Measurements from ENCODE around the gene ACAA2. TPM values are rescaled to one million over a fixed set of nuclear protein-coding genes. Genes with fewer than 3 reads are reported as not detected.
"Not testable (repeated sequence)": the region's sequence is repeated elsewhere in the genome, so short reads cannot be mapped to it uniquely, and the experiment has no call there.

ACAA2 gene
- total RNA-seq, 2 experiments from 2014 or later, result 5.7 to 6.2 TPM

- Histone ChIP-seq H3K36me3 (ENCODE audit: insufficient read depth, low read length) (peaks cover 39% of the 10 kb centered on the region), H3K27me3 (ENCODE audit: control insufficient read depth in 1 of 2, insufficient read depth in 2 of 2, low read length in 2 of 2) (no peaks in the 10 kb centered on the region), H3K4me3 (ENCODE audit: low read length) (no peak overlapping the region), H3K4me1 (ENCODE audit: insufficient read depth, low read length) (no peaks in the 10 kb centered on the region), H3K27ac (ENCODE audit: low read depth in 1 of 2, low read length in 2 of 2) (no peak overlapping the region), H3K9me3 (ENCODE audit: control insufficient read depth in 1 of 2, insufficient read depth in 1 of 2, low read length in 2 of 2) (no peaks in the 10 kb centered on the region)
- TF ChIP-seq CTCF (IDR thresholded peaks at IDR 0.05), result no peak
- Mint-ChIP-seq H3K9me3 (no peaks in the 10 kb centered on the region), H3K27me3 (no peaks in the 10 kb centered on the region), H3K27ac (no peak overlapping the region), H3K4me1 (ENCODE audit: low read depth) (no peaks in the 10 kb centered on the region), H3K4me3 (no peak overlapping the region), H3K36me3 (ENCODE audit: low read depth) (peaks cover 67% of the 10 kb centered on the region)
- DNase-seq, result no peak
- POLR2A ChIA-PET, result no interaction called here
- ATAC-seq (ENCODE audit: poor library complexity), result no peak
- CTCF ChIA-PET, result no interaction called here
- intact Hi-C loops (cut with DNase I, micrococcal nuclease), result loop anchor here in 1 of 2 experiments (5.0 kb wide), 1 partner anchor 44 kb away; no protein-coding TSS in a partner anchor
Observed at GRCh38 chr18:49798001-49798400, 15.3 kb downstream of the ACAA2 start.

GRCh38 chr18:49795612-49796552 is 17.5 kb downstream of the ACAA2 start:
- intact Hi-C loops (cut with DNase I, micrococcal nuclease), result loop anchor here in 1 of 2 experiments (5.0 kb wide), 1 partner anchor 46 kb away; no protein-coding TSS in a partner anchor
- Mint-ChIP-seq H3K36me3 (ENCODE audit: low read depth) (peaks cover 75% of the 10 kb centered on the region), H3K27ac (no peak overlapping the region), H3K4me1 (ENCODE audit: low read depth) (no peaks in the 10 kb centered on the region), H3K9me3 (no peaks in the 10 kb centered on the region), H3K4me3 (no peak overlapping the region), H3K27me3 (no peaks in the 10 kb centered on the region)
- DNase-seq (no peak), ATAC-seq (ENCODE audit: poor library complexity) (no peak)
- Histone ChIP-seq H3K27ac (ENCODE audit: low read depth in 1 of 2, low read length in 2 of 2) (no peak overlapping the region), H3K27me3 (ENCODE audit: control insufficient read depth in 1 of 2, insufficient read depth in 2 of 2, low read length in 2 of 2) (no peaks in the 10 kb centered on the region), H3K36me3 (ENCODE audit: insufficient read depth, low read length) (peaks cover 46% of the 10 kb centered on the region), H3K4me3 (ENCODE audit: low read length) (no peak overlapping the region), H3K9me3 (ENCODE audit: control insufficient read depth in 1 of 2, insufficient read depth in 1 of 2, low read length in 2 of 2) (no peaks in the 10 kb centered on the region), H3K4me1 (ENCODE audit: insufficient read depth, low read length) (no peaks in the 10 kb centered on the region)
- POLR2A ChIA-PET, result interaction anchor here (0.7 kb wide), 1 partner anchor 24 kb away, joined by 3 read pairs; no protein-coding TSS in a partner anchor
- CTCF ChIA-PET, result no interaction called here
- no peak for TF ChIP-seq CTCF (IDR thresholded peaks at IDR 0.05)

DNA sequence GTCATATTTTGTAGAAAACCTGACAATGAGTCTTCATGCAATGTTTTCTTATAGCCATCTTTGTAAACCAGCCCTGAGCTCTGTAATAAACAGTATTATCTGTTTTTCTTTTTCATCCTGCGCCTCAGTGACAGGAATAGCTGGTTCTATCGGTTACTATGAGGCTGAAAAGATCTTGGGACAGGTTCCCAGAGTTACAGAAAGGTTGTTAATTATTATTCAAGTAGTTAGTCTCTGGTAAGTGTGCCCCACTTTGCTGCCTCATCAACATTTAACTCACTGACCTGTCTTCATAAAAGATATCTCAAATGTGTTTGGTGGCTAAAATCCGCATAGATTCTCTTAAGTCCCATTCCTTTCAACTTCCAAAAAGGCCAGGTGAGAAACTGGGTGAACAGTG is 18.6 kb downstream of the ACAA2 start:
- H3K4me1 Mint-ChIP-seq (ENCODE audit: low read depth), result peaks cover 4% of the 10 kb centered on the region
- H3K27ac Mint-ChIP-seq, result no peak overlapping the region
- no peak for TF ChIP-seq CTCF (IDR thresholded peaks at IDR 0.05)
- DNase-seq, result no peak
- CTCF ChIA-PET, result no interaction called here
- H3K4me1 ChIP-seq (ENCODE audit: insufficient read depth, low read length), result no peaks in the 10 kb centered on the region
- ATAC-seq (ENCODE audit: poor library complexity), result no peak
- no peaks in the 10 kb centered on the region for H3K9me3 ChIP-seq (ENCODE audit: control insufficient read depth in 1 of 2, insufficient read depth in 1 of 2, low read length in 2 of 2)
- H3K27me3 Mint-ChIP-seq, result no peaks in the 10 kb centered on the region
- H3K36me3 ChIP-seq (ENCODE audit: insufficient read depth, low read length), result peaks cover 51% of the 10 kb centered on the region
- no peaks in the 10 kb centered on the region for H3K9me3 Mint-ChIP-seq
- no peak overlapping the region for H3K27ac ChIP-seq (ENCODE audit: low read depth in 1 of 2, low read length in 2 of 2)
- POLR2A ChIA-PET, result no interaction called here
- no peak overlapping the region for H3K4me3 ChIP-seq (ENCODE audit: low read length)
- H3K36me3 Mint-ChIP-seq (ENCODE audit: low read depth), result peaks cover 79% of the 10 kb centered on the region
- H3K27me3 ChIP-seq (ENCODE audit: control insufficient read depth in 1 of 2, insufficient read depth in 2 of 2, low read length in 2 of 2), result no peaks in the 10 kb centered on the region
- no peak overlapping the region for H3K4me3 Mint-ChIP-seq
- intact Hi-C loops (cut with DNase I, micrococcal nuclease), result loop anchor here in 1 of 2 experiments (5.0 kb wide), 1 partner anchor 48 kb away; no protein-coding TSS in a partner anchor

DNA sequence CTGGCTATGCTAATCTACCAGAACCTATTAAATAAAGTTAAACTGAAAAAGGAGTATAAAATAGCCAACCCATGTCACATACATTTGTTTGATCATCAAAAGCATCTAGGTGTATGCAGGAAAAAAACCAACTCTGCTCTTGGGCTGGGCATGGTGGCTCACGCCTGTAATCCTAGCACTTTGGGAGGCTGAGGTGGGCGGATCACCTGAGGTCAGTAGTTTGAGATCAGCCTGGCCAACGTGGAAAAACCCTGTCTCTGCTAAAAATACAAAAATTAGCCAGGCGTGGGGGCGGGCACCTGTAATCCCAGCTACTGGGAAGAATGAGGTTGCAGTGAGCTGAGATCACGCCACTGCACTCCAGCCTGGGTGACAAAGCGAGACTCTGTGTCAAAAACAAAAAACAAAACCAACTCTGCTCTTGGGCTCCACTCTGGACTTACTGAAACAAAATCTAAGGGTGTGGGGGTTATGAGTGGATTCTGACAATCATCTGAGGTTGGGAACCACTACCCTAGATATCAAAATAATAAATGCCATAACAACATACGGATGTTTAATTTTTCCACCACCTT is 23.7 kb downstream of the ACAA2 start:
- H3K9me3 ChIP-seq (ENCODE audit: control insufficient read depth in 1 of 2, insufficient read depth in 1 of 2, low read length in 2 of 2); H3K27ac ChIP-seq (ENCODE audit: low read depth in 1 of 2, low read length in 2 of 2); H3K4me3 ChIP-seq (ENCODE audit: low read length); ATAC-seq (ENCODE audit: poor library complexity); POLR2A ChIA-PET; CTCF ChIA-PET; H3K9me3 Mint-ChIP-seq; H3K27me3 ChIP-seq (ENCODE audit: control insufficient read depth in 1 of 2, insufficient read depth in 2 of 2, low read length in 2 of 2); H3K4me3 Mint-ChIP-seq; DNase-seq; intact Hi-C loops (cut with DNase I, micrococcal nuclease); H3K27me3 Mint-ChIP-seq: not testable (repeated sequence)
- peak overlapping the region; percentile 38 for H3K27ac Mint-ChIP-seq
- H3K36me3 Mint-ChIP-seq (ENCODE audit: low read depth), result peaks cover 74% of the 10 kb centered on the region
- peaks cover 30% of the 10 kb centered on the region for H3K36me3 ChIP-seq (ENCODE audit: insufficient read depth, low read length)
- H3K4me1 ChIP-seq (ENCODE audit: insufficient read depth, low read length), result peaks cover 14% of the 10 kb centered on the region
- H3K4me1 Mint-ChIP-seq (ENCODE audit: low read depth), result peaks cover 46% of the 10 kb centered on the region
